ENCODE measurements around the gene ATP2A2.
"Not testable (repeated sequence)": the region's sequence is repeated elsewhere in the genome, so short reads cannot be mapped to it uniquely, and the experiment has no call there.

ATP2A2 gene

GRCh38 chr12:110343114-110343513, 62.1 kb downstream of the ATP2A2 start:
- DNase-seq (ENCODE audit: low read depth), result no peak

- no peak for DNase-seq (ENCODE audit: low read depth)
Observed at GRCh38 chr12:110343736-110344555, 62.9 kb downstream of the ATP2A2 start.

GRCh38 chr12:110344657-110345056, 63.6 kb downstream of the ATP2A2 start:
- DNase-seq (ENCODE audit: low read depth), result no peak

- no peak for DNase-seq (ENCODE audit: low read depth)
Observed at GRCh38 chr12:110345176-110345661, 64.2 kb downstream of the ATP2A2 start.

- DNase-seq (ENCODE audit: low read depth), result no peak
Observed at GRCh38 chr12:110345963-110346362, 64.9 kb downstream of the ATP2A2 start.

GRCh38 chr12:110347767-110348166, 66.7 kb downstream of the ATP2A2 start:
- no peak for DNase-seq (ENCODE audit: low read depth)

- DNase-seq (ENCODE audit: low read depth), result no peak
Observed at GRCh38 chr12:110348431-110349059, 67.5 kb downstream of the ATP2A2 start.

- DNase-seq (ENCODE audit: low read depth), result no peak
Observed at GRCh38 chr12:110349096-110349495, 68.0 kb downstream of the ATP2A2 start.

GRCh38 chr12:110349514-110350151, 68.6 kb downstream of the ATP2A2 start:
- DNase-seq (ENCODE audit: low read depth), result no peak

- no peak for DNase-seq (ENCODE audit: low read depth)
Observed at GRCh38 chr12:110351119-110351518, 70.1 kb downstream of the ATP2A2 start.

GRCh38 chr12:110352401-110352800, 71.4 kb downstream of the ATP2A2 start:
- no peak for DNase-seq (ENCODE audit: low read depth)

GRCh38 chr12:110353211-110353965, 72.3 kb downstream of the ATP2A2 start:
- DNase-seq (ENCODE audit: low read depth), result no peak

GRCh38 chr12:110354172-110354780, 73.2 kb downstream of the ATP2A2 start:
- DNase-seq (ENCODE audit: low read depth), result no peak

- DNase-seq (ENCODE audit: low read depth), result no peak
Observed at GRCh38 chr12:110355073-110355472, 74.0 kb downstream of the ATP2A2 start.

- not testable (repeated sequence) for DNase-seq (ENCODE audit: low read depth)
Observed at GRCh38 chr12:110358384-110359097, 77.5 kb downstream of the ATP2A2 start.

GRCh38 chr12:110361216-110361615, 80.2 kb downstream of the ATP2A2 start:
- DNase-seq (ENCODE audit: low read depth), result no peak

- no peak for DNase-seq (ENCODE audit: low read depth)
Observed at GRCh38 chr12:110365489-110366320, 84.7 kb downstream of the ATP2A2 start.

- DNase-seq (ENCODE audit: low read depth), result no peak
Observed at GRCh38 chr12:110366321-110367142, 85.5 kb downstream of the ATP2A2 start.

GRCh38 chr12:110367181-110367864, 86.3 kb downstream of the ATP2A2 start:
- DNase-seq (ENCODE audit: low read depth), result no peak
